Measurements from ENCODE around the gene GUK1.
A peak's percentile ranks its signal among the peaks of the same experiment; 100 is the strongest.
"Not testable (repeated sequence)": the region's sequence is repeated elsewhere in the genome, so short reads cannot be mapped to it uniquely, and the experiment has no call there.

Gene GUK1

GRCh38 chr1:228104526-228105269 lies 35.4 kb upstream of the GUK1 start:
- no peak for DNase-seq (ENCODE audit: low read depth in 2 of 2)

- no peak for DNase-seq (ENCODE audit: low read depth in 2 of 2)
Measured at GRCh38 chr1:228105270-228105995, 34.6 kb upstream of the GUK1 start.

- DNase-seq (ENCODE audit: low read depth in 2 of 2): no peak
Measured at GRCh38 chr1:228105996-228106799, 33.9 kb upstream of the GUK1 start.

- DNase-seq (ENCODE audit: low read depth in 2 of 2): no peak
Measured at GRCh38 chr1:228106800-228107054, 33.4 kb upstream of the GUK1 start.

- DNase-seq (ENCODE audit: low read depth in 2 of 2): no peak
Measured at GRCh38 chr1:228107636-228108035, 32.4 kb upstream of the GUK1 start.

DNA sequence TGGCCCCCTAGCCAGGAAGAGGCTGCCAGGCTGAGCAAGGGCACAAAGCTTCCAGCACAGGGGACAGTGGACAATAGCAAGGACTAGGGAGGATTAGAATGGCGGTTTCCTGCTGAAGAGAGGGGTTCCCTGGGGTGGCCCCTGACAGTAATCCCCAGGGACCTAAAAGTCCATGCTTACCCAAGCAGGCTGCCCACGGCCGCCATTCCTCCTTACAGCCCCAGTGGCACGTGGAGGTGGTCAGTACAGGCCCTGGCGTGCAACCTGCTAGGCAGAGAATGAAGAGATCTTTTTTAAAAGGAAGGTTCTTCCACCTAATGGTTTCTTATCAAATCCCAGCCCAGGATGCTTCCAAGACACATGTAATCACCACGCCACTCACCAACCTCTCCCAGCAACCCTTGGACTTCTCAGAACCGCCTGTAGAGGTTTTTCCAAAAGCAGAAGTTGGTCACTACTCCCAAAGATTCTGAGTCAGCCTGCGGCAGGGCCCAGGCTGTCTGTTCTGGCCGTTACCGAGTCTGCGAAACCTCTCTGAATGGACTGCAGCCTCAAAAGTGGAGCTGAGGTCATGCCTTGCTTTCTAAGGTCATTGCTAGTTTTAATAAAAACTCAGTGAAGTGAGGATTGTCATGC lies 31.9 kb upstream of the GUK1 start:
- no peak for DNase-seq (ENCODE audit: low read depth in 2 of 2)

- DNase-seq (ENCODE audit: low read depth in 2 of 2): no peak
Measured at GRCh38 chr1:228108742-228109072, 31.4 kb upstream of the GUK1 start.

GRCh38 chr1:228109073-228109961 lies 30.8 kb upstream of the GUK1 start, which contains the start of gene MRPL55:
Gene MRPL55 (minus strand): TSS chr1:228109299. CDS start chr1:228108260, 1,039 bp downstream.
- peak; percentile 95 to 97 for DNase-seq (ENCODE audit: low read depth in 2 of 2)

- DNase-seq (ENCODE audit: low read depth in 2 of 2): no peak
Measured at GRCh38 chr1:228109962-228110488, 30.1 kb upstream of the GUK1 start.

DNA sequence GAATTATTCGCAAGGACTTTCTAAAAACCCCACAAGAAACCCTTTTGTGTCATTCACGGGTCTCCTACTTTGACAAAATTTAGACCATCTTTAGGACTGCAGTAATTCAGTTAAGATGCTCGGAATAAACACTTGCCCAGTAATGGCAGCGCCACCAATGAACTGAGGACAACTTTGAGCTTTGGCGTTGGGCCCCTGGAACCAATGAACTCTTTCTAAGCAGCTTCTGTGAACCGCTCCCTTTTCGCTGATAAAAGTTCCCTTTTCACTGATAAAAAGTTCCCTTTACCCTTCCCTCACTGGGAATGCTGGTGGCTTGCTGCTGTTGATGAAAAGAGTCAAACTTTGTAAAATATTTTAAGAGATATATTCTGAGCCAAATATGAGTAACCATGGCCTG lies 29.5 kb upstream of the GUK1 start:
- no peak for DNase-seq (ENCODE audit: low read depth in 2 of 2)

- DNase-seq (ENCODE audit: low read depth in 2 of 2): not testable (repeated sequence)
Measured at GRCh38 chr1:228111315-228111714, 28.8 kb upstream of the GUK1 start.

DNA sequence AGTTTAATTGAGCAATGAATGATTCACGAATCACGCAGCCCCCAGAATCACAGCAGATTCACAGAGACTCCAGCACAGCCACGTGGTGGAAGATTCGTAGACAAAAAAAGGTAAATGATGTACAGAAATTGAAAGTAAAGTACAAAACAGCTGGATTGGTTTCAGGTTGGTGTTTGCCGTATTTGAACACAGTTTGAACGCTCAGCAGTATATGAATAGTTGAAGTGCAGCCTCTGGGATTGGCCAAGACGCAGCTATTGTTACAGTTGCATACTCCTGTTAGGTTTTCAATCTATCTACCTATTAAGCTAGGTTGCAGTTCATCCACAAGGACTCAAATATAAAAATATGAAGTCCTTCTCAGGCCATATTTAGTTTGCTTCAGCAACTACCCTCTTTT lies 27.9 kb upstream of the GUK1 start:
- no peak for DNase-seq (ENCODE audit: low read depth in 2 of 2)

- DNase-seq (ENCODE audit: low read depth in 2 of 2): no peak
Measured at GRCh38 chr1:228112617-228113016, 27.5 kb upstream of the GUK1 start.

- DNase-seq (ENCODE audit: low read depth in 2 of 2): no peak
Measured at GRCh38 chr1:228114827-228115226, 25.3 kb upstream of the GUK1 start.

- no peak for DNase-seq (ENCODE audit: low read depth in 2 of 2)
Measured at GRCh38 chr1:228117335-228117734, 22.7 kb upstream of the GUK1 start.

- DNase-seq (ENCODE audit: low read depth in 2 of 2): no peak
Measured at GRCh38 chr1:228118040-228118439, 22.0 kb upstream of the GUK1 start.

GRCh38 chr1:228120351-228120750 lies 19.7 kb upstream of the GUK1 start:
- DNase-seq (ENCODE audit: low read depth in 2 of 2): no peak

DNA sequence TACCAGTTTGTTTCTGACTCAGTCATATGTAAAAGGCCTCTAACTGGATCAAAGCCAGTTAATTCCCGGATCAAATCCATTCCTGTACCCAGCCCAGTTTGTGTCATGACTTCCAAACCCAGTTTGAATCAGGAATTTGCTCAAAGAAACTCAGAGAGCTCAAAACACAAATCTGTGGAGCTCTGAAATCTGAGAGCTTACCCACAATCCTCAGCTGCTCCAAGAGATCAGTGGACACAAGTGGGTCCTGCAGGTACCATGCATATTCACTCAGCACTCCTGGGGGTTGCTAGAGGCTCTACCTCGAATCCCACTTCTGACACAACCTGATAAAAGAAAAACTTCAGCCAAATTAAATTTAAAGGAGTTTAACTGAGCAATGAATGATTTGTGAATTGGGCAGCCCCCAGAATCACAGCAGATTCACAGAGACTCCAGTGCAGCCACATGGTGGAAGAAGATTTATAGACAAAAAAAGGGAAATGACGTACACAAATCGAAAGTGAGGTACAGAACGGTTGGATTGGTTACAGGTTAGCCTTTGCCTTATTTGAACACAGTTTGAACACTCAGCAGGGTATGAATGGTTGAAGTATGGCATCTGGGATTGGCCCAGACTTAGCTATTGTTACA lies 19.1 kb upstream of the GUK1 start:
- no peak for DNase-seq (ENCODE audit: low read depth in 2 of 2)

- no peak for DNase-seq (ENCODE audit: low read depth in 2 of 2)
Measured at GRCh38 chr1:228122921-228123441, 17.1 kb upstream of the GUK1 start.

DNA sequence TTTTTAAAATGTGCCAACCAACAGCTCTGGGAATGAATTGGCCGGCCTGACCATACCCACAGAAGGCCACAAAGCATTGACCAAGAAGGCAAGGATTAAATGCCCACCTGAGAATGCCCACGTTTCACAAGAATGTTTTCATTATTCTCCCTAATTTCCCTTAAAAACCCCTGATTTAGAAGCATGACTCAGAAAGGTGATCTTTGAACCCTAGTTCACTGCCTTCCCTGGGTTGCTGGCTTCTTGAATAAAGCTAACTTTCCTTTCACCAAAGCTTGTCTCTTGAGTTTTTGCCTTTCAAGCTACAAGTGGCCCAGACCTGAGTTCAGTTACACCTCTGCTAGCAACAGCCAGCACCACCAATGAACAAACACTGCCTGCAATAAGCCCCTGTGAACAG lies 16.6 kb upstream of the GUK1 start:
- DNase-seq (ENCODE audit: low read depth in 2 of 2): no peak
